Mammary epithelial cell (primary cell): Measurements from ENCODE around the gene EPHB2.

Experiments
- EZH2 ChIP-seq: IDR thresholded peaks from 2 replicates; pipeline ENCODE4 v1.6.1; 2012; ENCODE audit warnings: low read length, inconsistent platforms, borderline replicate concordance
- TF ChIP-seq, protein P1 (sequence below), 2 donors: IDR thresholded peaks in 1 of 2; conservative IDR thresholded peaks in 1 of 2; 2 replicates each; pipeline ENCODE4 v1.5.1; 2011 to 2012; ENCODE audit warnings: inconsistent platforms in 2 of 2, low read length in 2 of 2, mild to moderate bottlenecking in 2 of 2, control low read depth in 1 of 2, low read depth in 1 of 2; ENCODE audit not compliant: insufficient read depth in 1 of 2; ENCODE audit errors: extremely low read depth in 1 of 2

DNA sequence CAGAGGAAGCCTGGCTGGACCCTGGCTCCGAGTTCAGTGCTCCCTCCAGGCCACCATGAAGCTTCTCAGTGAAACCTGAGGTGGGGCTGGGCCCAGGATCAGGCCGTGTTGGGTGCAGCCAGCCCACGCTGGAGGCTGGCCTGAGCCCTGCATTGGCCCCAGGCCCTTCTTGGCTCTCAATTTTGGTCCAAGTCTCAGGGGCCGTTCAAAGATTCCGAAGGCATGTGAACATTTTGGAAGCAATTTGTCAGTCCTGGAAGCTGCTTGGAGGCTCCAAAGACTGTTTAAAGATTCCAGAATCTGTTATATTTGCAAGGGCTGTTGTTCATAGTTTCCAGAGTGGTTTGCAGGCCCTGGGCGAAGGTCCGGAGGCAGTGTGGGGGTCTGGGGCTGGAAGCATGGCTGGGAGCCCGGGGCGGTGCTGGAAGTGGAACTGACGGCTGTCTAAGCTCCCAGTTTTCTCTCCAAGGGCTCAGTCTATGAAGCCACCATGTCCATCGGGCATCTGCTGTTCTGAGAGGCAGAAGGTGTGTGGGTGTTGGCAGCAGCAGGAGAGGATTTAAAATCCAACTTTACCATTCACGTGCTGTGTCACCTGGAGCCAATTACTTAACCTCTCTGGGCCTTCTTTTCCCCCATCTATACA is 104.9 kb downstream of the EPHB2 start:
- TF ChIP-seq, protein P1, sequence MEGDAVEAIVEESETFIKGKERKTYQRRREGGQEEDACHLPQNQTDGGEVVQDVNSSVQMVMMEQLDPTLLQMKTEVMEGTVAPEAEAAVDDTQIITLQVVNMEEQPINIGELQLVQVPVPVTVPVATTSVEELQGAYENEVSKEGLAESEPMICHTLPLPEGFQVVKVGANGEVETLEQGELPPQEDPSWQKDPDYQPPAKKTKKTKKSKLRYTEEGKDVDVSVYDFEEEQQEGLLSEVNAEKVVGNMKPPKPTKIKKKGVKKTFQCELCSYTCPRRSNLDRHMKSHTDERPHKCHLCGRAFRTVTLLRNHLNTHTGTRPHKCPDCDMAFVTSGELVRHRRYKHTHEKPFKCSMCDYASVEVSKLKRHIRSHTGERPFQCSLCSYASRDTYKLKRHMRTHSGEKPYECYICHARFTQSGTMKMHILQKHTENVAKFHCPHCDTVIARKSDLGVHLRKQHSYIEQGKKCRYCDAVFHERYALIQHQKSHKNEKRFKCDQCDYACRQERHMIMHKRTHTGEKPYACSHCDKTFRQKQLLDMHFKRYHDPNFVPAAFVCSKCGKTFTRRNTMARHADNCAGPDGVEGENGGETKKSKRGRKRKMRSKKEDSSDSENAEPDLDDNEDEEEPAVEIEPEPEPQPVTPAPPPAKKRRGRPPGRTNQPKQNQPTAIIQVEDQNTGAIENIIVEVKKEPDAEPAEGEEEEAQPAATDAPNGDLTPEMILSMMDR (conservative IDR thresholded peaks at IDR 0.05 in 1 of 2, IDR thresholded peaks at IDR 0.05 in 1 of 2; ENCODE audit: extremely low read depth in 1 of 2, insufficient read depth in 1 of 2, low read depth in 1 of 2, low read length in 2 of 2) = no peak
- no peak for TF ChIP-seq EZH2
